Hippocampal formation (tissue), 2 donors: ENCODE results near the gene NEK9.

Experiments
- DNase-seq, 2 donors: peaks; one replicate each; lab custom pipeline; 2025; lab: John Stamatoyannopoulos, UW

The NEK9 gene

GRCh38 chr14:75067212-75067611 lies 59.6 kb downstream of the NEK9 start:
- DNase-seq = no peak

DNA sequence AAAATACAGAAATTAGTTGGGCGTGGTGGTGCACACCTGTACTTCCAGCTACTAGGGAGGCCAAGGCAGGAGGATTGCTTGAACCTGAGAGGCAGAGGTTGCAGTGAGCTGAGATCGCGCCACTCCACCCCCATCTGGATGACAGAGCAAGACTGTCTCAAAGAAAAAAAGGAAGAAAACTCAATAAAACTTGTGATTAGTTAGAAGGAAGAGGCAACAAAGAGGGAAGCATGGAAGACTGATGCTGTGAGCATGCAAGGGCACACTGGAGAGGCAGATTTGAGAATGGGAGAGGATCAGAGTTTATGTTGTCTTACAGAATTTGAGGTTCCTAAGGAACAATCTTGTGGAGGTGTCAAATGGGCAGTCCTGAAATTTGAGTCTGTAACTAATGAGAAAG lies 60.2 kb downstream of the NEK9 start:
- DNase-seq = no peak

- no peak for DNase-seq
These were observed 62.7 kb downstream of the NEK9 start for GRCh38 chr14:75064205-75064567.

GRCh38 chr14:75063491-75064204 lies 63.2 kb downstream of the NEK9 start, which contains the start of gene ACYP1:
Gene ACYP1, minus strand, starts transcription at chr14:75064024. Its CDS starts 471 bp downstream, at chr14:75063553.
- DNase-seq = peak; percentile 86

GRCh38 chr14:75063013-75063412 lies 63.8 kb downstream of the NEK9 start:
- DNase-seq = no peak

DNA sequence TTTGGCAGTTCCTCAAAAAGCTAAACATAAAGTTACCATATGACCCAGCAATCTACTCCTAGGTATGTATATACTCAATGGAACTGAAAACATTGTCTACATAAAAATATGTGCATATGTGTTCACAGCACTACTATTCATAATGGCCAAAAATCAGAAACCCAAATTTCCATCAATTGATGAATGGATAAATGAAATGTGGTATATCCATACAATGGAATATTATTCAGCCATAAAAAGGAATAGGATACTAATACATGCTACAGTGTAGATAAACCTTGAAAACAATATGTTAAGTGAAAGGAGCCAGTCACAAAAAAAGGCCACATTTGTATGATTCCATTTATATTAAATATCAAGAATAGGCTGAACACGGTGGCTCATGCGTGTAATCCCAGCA lies 66.4 kb downstream of the NEK9 start:
- DNase-seq = no peak

DNA sequence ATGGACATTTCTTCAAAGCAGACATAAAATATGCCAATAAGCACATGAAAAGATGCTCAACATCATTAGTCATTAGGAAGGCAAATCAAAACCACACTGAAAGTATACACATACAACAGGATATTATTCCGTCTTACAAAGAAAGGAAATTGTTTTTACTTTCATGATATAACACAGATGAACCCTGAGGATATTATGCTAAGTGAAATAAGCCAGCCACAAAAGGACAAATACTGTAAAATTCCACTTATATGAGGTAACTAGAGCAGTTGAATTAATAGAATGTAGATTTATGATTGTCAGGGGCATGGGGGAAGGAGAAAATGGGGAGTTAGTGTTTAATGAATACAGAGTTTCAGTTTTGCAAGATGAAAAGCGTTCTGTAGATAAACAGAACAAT lies 67.2 kb downstream of the NEK9 start:
- no peak for DNase-seq

- DNase-seq = no peak
These were observed 72.4 kb downstream of the NEK9 start for GRCh38 chr14:75054421-75054820.

DNA sequence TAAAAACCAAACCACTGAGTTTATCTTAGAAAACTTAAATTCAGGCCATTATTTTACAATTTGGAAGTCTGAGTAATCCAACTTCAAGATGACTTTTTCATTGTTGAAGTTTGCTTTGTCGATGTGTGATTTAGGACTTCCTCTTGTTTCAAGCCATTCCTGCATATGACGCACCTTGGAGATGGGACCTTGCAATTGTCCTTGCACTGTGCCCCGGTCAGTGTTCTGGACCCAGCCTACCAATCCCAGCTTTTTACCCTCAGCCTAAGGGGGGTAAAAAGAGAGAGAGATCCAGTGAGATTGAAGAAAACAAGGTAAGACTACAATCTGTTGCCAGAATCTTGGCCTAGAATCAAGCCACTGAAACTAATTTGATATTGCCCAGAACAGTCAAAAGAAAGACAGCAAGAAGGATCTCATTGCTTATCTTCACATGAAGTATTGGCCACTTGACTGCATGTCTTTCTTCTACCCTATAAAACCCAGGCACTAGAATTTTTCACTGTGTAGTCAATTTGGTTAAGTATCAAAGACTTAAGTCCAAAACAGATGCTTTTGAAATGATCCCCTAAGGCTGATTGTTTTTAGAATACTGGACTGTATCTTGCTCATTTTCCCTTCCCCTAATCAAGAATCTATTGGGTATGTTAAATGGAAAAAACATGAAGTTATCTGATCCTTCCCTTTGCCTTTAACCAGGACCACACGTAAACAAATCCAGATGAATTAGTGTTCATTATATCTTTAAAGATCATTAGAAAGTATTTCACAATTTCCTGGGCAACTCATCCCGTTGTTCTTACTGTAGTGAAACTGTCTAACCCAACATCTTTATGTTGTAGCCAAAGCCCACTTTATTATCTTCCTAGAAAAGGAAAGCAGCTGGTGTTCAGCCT lies 73.2 kb downstream of the NEK9 start:
- no peak for DNase-seq

- DNase-seq = no peak
These were observed 75.3 kb downstream of the NEK9 start for GRCh38 chr14:75051556-75051899.

- peak; percentile 63 to 70 for DNase-seq
These were observed 75.8 kb downstream of the NEK9 start, which contains the start of gene MLH3 for GRCh38 chr14:75050852-75051555. Gene MLH3, minus strand, starts transcription at chr14:75051467. Its CDS starts 1,812 bp downstream, at chr14:75049655.

- DNase-seq = no peak
These were observed 77.1 kb downstream of the NEK9 start for GRCh38 chr14:75049731-75050201.

- DNase-seq = peak; percentile 15 to 50
These were observed 77.7 kb downstream of the NEK9 start for GRCh38 chr14:75049136-75049535.

GRCh38 chr14:75048101-75048500 lies 78.7 kb downstream of the NEK9 start:
- peak in 1 of 2 donors; percentile 15 for DNase-seq

GRCh38 chr14:75047506-75047905 lies 79.3 kb downstream of the NEK9 start:
- DNase-seq = no peak

DNA sequence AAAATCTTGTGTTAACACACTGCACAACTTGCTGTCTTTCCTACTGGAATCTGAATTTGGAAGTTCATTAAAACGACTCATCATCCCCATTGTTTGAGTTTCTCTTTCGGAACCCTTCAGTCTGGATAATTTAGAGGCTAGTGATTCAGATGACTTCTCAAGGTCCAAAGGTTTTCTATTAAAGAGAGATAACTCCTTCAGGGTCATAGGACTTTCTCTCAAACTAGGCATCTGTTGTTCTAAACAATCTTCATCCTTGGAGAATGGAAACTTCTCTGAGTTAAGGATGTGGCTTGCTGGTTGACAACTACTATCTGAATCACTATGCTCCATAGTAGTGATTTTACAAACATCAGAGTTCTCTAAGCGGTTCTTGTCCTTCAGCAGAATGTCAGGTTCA lies 79.9 kb downstream of the NEK9 start:
- no peak for DNase-seq

DNA sequence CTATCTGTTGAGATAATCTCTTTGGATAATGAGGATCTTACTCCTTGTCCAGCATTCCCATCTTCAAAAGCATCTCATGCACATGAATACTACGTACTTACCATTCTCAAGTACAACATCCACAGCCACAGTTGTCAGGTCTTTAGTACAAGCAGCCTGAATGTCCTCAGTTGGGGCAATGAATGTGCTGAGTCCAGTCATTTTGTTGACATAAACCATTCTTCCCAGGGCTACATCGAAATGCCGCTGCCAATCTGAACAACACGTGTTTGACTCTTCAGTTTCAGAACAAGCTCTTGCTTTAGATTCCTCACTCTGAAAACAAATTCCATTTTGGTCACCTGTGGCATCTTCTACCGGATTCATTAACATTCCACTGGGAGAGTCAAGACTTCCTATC lies 80.6 kb downstream of the NEK9 start:
- no peak for DNase-seq

- DNase-seq = no peak
These were observed 82.1 kb downstream of the NEK9 start for GRCh38 chr14:75044752-75045151.

GRCh38 chr14:75044322-75044721 lies 82.5 kb downstream of the NEK9 start:
- DNase-seq = no peak

GRCh38 chr14:75042035-75042434 lies 84.8 kb downstream of the NEK9 start:
- DNase-seq = no peak

DNA sequence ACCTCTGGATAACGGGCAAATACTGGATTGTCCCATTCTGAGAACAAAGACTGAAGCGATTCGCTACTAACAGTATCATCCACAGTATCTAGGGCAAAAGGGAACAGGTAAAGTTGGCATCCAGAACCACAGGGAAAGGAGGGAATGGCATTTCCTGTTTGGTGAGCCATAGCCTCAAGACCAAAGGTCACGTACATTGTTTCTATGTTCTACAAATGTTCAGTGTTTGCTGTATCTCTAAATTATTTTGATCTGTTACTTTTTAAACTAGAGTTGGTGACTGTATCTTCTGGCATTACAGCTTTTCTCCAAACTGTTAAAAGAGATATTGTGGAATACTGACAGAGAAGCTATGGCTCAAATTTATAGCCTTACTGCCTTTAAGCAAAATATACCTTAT lies 85.2 kb downstream of the NEK9 start:
- DNase-seq = no peak

GRCh38 chr14:75040959-75041358 lies 85.9 kb downstream of the NEK9 start:
- DNase-seq = no peak
